Testis (tissue), 2 donors: ENCODE data around the gene ASIC5.

Experiments
- POLR2A ChIP-seq: fragments of 450-650 bp; IDR thresholded peaks from one replicate; pipeline ENCODE4 v1.6.1; 2017; ENCODE audit warnings: antibody characterized with exemption, mild to moderate bottlenecking, moderate library complexity
- TF ChIP-seq, protein P1 (sequence below), 3 experiments: fragments of 450-650 bp in 2 of 3; fragments of 200-600 bp in 1 of 3; sonication (generic) in 1 of 3; IDR thresholded peaks; one replicate each; pipeline ENCODE4 v1.5.1; 2016 to 2019; ENCODE audit warnings: antibody characterized with exemption in 3 of 3, mild to moderate bottlenecking in 2 of 3, moderate library complexity in 1 of 3

- TF ChIP-seq, protein P1, sequence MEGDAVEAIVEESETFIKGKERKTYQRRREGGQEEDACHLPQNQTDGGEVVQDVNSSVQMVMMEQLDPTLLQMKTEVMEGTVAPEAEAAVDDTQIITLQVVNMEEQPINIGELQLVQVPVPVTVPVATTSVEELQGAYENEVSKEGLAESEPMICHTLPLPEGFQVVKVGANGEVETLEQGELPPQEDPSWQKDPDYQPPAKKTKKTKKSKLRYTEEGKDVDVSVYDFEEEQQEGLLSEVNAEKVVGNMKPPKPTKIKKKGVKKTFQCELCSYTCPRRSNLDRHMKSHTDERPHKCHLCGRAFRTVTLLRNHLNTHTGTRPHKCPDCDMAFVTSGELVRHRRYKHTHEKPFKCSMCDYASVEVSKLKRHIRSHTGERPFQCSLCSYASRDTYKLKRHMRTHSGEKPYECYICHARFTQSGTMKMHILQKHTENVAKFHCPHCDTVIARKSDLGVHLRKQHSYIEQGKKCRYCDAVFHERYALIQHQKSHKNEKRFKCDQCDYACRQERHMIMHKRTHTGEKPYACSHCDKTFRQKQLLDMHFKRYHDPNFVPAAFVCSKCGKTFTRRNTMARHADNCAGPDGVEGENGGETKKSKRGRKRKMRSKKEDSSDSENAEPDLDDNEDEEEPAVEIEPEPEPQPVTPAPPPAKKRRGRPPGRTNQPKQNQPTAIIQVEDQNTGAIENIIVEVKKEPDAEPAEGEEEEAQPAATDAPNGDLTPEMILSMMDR (IDR thresholded peaks at IDR 0.05) = no peak
- no peak for TF ChIP-seq POLR2A
Observed at GRCh38 chr4:155820887-155821518, 45.1 kb downstream of the ASIC5 start.
